ENCODE data around the gene TJP2.

The TJP2 gene

GRCh38 chr9:69193685-69194032 is 19.6 kb downstream of the TJP2 start:
- DNase-seq, result no peak

GRCh38 chr9:69194702-69195418 is 20.8 kb downstream of the TJP2 start:
- no peak for DNase-seq

- no peak for DNase-seq
Observed at GRCh38 chr9:69195668-69196067, 21.6 kb downstream of the TJP2 start.

GRCh38 chr9:69197687-69198086 is 23.6 kb downstream of the TJP2 start:
- DNase-seq, result no peak

- no peak for DNase-seq
Observed at GRCh38 chr9:69198521-69199220, 24.6 kb downstream of the TJP2 start.

DNA sequence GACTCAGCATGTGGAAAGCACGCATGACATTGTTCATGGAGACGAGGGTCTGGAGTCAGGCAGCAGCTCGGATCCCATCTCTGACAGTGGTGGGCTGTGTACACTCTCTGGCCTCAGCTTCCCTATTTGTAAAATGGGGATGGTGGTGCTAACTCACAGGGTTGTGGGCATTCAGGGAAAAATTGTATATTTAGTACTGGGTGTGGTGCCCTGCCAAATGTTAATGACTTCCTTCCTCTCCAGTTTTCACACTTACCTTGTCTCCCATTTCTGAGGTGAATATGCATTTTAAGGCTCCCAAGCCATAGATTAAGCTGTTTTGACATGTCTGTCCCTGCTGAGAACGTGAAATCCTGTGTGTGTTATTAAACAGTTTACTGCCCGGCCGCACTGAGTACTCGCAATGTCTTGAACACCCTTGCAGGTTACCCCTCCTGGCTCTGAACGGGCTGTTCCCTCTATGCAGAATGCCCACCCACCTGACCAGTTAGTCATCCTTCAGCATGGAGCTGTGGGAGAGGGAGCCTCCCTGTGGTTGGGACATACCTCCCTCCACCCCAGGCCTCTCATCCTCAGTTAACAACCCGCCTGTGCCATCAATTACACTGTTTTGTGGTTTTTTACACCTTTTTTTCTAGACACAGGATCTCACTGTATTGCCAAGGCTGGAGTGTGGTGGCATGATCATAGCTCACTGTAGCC is 25.8 kb downstream of the TJP2 start:
- no peak for DNase-seq

- DNase-seq, result no peak
Observed at GRCh38 chr9:69202556-69202955, 28.5 kb downstream of the TJP2 start.

- DNase-seq, result no peak
Observed at GRCh38 chr9:69204326-69204725, 30.2 kb downstream of the TJP2 start.

DNA sequence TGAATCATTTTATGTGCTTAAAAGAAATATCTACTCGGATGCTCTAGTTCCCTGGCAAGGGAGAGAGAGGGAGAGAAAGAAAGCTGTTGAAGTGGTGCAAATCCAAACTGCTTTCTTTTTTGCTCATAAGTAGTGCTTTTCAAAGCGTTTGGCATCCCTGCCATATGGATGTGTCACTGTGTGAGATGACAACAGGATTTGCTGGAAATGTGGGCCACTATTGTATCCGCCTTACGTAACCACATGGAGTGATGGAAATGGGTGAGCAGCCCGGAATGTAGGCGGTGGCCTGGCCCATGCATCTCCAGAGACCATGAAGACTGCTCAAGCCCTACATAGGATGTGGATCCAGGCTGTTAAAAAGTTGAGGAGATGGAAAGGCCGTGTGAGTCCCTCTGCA is 30.8 kb downstream of the TJP2 start:
- no peak for DNase-seq

GRCh38 chr9:69206047-69206446 is 32.0 kb downstream of the TJP2 start:
- no peak for DNase-seq

- DNase-seq, result no peak
Observed at GRCh38 chr9:69207503-69207902, 33.4 kb downstream of the TJP2 start.

DNA sequence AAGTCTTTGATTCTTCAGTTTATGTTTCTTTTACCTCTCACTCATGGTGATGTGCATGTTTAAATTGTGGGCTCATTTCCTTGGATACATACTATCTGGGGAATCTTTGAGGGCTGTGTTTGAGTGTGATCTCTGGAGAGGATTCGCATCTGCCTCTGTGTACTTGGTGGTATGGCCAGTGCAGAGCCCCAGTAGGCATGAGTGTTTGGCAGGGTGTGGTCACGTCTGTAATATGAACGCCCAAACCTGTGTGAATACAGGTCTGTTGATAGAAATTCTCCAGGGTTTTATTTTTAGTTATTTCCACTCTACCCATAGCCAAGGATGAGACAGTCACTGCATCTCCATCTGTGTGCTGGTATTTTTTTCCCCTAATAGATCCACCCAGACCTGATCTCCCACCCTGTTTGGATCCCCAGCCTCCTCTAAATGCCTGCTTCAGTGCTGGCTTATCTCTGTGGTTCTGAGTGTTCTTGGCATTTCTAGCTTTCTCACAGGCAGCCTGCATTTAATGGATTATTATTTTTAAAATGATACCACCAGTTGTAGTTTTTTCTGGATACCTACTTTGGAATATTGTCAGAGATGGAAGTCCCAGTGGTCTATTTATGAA is 37.5 kb downstream of the TJP2 start:
- DNase-seq, result no peak

DNA sequence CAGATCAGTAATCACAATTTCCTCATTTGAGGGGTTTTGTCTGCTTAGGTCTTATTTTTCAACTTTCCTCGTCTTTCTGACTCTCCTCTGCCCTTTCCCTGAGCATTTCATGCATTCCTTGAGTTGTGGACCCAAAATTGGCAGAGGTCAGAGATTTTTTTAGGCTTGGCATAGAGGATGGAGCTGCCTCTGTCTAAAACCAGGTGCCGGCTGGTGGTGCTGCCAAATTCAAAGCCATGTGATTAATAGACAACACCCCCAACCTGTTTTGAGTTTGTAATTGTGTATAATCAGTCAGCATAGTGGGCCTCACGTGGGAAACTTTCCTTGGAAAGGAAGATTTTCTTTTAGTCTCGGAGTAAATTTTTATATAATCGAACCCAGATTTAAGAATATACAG is 39.6 kb downstream of the TJP2 start:
- no peak for DNase-seq

- no peak for DNase-seq
Observed at GRCh38 chr9:69214939-69215338, 40.9 kb downstream of the TJP2 start.

GRCh38 chr9:69215774-69216485 is 41.9 kb downstream of the TJP2 start:
- DNase-seq, result no peak

- no peak for DNase-seq
Observed at GRCh38 chr9:69218166-69218565, 44.1 kb downstream of the TJP2 start.

DNA sequence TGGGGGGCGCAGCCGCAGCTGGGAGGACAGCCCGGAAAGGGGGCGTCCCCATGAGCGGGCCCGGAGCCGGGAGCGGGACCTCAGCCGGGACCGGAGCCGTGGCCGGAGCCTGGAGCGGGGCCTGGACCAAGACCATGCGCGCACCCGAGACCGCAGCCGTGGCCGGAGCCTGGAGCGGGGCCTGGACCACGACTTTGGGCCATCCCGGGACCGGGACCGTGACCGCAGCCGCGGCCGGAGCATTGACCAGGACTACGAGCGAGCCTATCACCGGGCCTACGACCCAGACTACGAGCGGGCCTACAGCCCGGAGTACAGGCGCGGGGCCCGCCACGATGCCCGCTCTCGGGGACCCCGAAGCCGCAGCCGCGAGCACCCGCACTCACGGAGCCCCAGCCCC is 47.0 kb downstream of the TJP2 start:
- DNase-seq, result no peak

DNA sequence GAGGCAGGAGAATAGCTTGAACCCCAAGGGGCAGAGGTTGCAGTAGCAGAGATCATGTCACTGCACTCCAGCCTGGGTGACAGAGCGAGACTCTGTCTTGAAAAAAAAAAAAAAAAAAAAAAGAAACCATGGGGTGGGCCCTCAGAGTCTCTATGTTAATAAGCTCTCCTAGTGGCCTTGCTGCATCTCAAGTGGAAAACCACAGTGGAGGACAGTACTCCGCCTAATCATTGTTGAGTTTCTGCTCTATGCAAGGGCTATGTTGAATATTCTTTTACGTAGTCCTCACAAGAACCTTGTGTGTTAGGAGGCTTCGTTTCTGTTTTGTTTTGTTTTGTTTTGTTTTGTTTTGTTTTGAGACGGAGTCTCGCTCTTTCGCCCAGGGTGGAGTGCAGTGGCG is 48.9 kb downstream of the TJP2 start:
- no peak for DNase-seq

DNA sequence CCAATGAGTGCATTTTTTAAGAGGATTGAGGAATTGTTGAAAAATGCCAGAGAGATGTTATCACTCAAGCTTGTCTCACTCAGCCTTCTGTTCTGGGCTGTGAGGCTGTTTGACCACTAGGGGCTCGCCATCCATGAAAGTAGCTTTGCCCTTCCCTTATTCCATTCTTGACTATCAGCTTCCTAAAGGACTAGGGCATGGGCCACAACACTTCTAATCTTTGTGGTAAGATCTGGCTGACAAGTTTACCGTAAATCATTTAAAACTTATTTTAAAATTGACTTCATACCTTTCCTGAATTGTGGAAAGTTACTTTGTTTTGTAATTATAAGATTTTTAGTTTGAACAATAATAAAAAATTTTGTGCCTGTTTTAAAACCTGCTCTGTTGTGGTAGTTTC is 49.5 kb downstream of the TJP2 start:
- DNase-seq, result no peak

DNA sequence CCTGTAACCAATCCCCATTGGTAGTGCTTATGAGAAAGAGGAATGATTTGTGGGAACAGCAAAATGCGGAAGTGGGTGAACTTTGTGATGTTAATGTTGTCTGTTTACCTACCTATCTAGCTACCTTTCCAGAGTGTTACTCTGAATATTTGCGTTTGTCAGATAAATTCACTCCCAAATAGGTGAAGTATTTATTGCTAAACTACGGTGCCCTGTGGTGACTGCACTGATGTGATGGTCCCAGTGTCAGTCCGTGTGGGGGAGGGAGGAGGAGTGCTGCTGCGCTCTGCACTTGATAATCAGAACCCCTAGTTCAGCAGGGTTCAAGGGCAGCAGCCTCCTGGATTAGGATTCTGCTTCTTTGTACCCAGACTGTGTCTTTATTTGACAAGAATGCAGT is 55.3 kb downstream of the TJP2 start:
- no peak for DNase-seq

GRCh38 chr9:69232135-69232534 is 58.1 kb downstream of the TJP2 start:
- no peak for DNase-seq

GRCh38 chr9:69234683-69235082 is 60.6 kb downstream of the TJP2 start:
- DNase-seq, result no peak

DNA sequence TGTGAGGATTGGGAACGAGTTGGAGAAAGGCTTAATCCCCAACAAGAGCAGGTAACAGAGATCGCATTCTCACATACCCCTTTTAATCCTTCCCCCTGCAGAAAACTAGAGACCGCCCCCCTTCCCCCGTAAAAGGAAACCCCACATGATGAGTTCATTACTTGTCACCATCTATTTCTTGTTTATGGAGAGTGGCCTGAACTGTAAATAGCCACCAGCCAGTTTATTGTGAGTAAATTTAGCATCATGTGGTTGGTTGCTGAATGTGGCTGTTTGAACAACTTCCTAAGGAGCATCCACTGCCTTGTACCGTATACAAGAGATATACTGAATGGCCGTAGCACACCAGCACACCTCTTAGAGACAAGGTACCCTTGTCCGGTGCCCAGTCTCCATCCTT is 62.1 kb downstream of the TJP2 start:
- DNase-seq, result no peak

Measured in T-helper 9 cell (primary cell).